Erythroblast (primary cell): ENCODE results near the gene SEMA7A.
A peak's percentile ranks its signal among the peaks of the same experiment; 100 is the strongest.

Source experiments
- GATA1 ChIP-seq: IDR thresholded peaks from 2 replicates; pipeline ENCODE4 v1.6.1; 2011; ENCODE audit warnings: low read depth, mild to moderate bottlenecking, control low read depth, low read length, moderate library complexity
- POLR2A ChIP-seq: IDR thresholded peaks from 2 replicates; pipeline ENCODE4 v1.6.1; 2011; ENCODE audit warnings: mild to moderate bottlenecking, low read length

- peak; percentile 18 for TF ChIP-seq POLR2A
- no peak for TF ChIP-seq GATA1
Measured at GRCh38 chr15:74400313-74400860, 33.4 kb downstream of the SEMA7A start.
